Activated T-cell treated with anti-CD3 and anti-CD28 coated beads for 1 hour (primary cell): ENCODE data around the gene SCFD1.
"Not testable (repeated sequence)": the region's sequence is repeated elsewhere in the genome, so short reads cannot be mapped to it uniquely, and the experiment has no call there.

ENCODE experiments used
- DNase-seq: peaks from one replicate; pipeline ENCODE4 v3.0.0-alpha.2; 2020; ENCODE audit warnings: low read depth

The SCFD1 gene

DNA sequence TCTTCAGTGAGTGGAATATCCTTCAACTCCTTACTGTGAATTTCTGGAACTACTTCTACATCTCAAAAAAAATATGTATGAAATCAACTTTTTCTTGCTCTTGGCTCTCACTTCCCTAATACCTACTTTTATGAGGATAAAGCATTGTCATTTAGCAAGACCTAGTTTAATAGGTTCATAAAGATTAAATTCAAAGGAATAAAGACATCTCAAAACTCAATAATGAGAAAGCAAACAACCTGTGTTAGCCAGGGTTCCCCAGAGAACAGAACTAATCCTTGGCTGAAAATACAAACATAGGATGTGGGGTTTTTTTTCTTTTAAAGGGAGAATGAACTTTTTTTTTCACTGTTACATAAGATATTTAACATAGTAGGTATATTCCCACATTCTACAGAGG, 57.9 kb downstream of the SCFD1 start:
- no peak for DNase-seq

DNA sequence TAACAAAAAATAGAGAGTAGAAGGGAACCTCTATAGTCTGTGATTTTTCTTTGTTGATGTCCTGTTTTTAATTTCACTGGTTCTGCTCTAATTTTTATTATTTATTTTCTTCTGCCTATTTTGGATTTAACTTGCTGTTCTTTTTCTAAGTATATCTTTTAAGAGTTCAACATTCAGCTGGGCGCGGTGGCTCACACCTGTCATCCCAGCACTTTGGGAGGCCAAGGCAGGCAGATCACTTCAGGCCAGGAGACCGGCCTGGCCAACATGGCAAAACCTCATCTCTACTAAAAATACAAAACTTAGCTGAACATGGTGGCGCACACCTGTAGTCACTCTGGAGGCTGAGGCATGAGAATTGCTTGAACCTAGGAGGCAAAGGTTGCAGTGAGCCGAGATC, 58.7 kb downstream of the SCFD1 start:
- DNase-seq = not testable (repeated sequence)

DNA sequence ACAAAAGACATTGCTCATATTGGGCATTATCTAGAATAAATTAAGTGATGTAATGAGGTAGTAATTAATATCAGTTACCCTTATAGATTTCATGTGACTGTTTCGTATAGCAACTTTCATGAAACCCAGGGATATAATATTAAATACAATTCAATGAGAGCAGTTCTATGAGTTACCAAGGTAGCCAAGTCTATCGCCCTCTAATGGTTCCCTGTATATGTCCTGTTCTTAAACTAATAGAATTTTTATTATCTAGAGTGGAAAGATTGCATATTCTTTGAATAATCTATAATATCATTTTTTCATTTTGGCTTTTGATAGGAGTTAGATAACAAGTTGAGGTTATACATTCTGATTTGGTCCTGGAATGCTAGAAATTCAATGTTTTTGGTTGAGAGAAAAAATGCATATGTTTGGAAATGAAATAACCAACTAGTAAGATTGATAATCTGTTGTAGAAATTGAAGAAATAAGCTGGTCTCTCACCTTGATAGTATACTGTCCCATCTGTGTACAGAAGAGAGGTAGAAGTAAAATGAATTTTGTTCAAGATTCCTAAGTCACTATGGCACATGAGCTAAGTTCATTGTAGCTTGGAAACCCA, 59.7 kb downstream of the SCFD1 start:
- no peak for DNase-seq

DNA sequence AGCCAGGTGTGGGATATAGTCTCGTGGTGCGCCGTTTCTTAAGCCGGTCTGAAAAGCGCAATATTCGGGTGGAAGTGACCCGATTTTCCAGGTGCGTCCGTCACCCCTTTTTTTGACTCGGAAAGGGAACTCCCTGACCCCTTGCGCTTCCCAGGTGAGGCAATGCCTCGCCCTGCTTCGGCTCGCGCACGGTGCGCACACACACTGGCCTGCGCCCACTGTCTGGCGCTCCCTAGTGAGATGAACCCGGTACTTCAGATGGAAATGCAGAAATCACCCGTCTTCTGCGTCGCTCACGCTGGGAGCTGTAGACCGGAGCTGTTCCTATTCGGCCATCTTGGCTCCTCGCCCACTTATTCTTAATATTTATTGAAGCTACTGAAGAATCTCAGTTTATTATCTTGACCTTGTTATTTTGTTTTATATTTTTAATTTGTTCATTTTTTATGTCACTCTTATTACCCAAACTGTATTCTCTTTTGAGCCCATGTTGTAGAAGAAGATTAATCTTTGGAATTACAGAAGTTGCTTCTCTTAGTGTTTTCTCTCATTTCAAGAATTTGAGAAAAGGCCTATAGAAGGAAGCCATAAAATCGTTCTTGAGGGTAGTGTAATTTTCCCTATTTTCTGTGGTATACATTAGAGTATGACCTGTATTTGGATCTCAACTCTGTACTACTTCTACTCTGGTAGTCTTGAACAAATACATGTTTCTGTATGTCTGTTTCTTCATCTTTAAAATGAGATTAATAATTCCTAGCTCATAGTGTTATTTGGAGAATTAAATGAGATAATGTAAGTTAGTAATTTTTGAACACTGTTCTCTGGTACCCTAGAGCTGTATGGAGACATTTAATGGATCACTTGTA, 68.6 kb downstream of the SCFD1 start:
- peak; percentile 12 for DNase-seq

DNA sequence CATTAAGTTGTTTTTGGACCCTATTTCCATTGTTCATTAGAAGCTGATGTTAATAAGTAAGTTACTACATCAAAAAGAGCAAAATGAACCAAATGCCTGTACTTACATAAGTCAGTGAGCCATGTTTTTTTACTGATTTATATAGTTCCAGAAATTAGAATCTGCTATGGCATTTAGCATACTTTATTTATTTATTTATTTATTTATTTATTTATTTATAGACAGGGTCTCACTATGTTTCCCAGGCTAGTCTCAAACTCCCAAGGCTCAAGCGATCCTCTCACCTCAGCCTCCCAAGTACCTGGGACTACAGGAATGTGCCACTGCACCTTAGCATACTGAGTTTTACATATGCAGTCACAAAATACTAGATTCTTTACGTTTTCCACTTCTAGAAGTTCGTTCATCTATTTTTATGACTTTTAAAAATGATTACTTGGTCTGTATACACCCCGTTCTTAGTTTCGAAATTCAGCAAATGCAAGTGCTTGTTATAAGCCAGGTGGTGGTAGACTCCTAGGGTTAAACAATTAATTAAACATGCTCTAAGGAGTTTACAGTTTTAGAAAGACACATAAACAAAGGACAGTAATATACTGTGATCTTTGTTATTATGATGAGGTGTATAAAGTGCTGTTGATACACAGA, 69.8 kb downstream of the SCFD1 start:
- DNase-seq = no peak

DNA sequence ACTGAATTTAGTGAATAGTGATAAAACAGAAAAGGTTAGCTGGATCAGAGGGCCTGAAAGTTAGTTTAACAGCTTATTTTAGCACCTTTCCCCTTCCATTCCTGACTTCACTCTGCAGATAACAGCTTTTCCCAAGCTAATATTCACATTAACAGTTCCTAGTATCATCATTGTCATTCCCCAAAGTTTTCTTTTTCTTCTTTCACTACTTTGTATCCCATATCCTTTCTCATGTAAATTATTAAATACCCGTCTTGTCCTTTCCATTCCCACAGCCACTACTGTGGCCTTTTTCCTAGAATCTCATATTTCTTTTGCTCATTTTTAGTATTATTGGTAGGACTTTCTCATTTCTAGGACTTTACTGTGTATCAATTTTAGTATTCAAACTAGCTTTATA, 70.5 kb downstream of the SCFD1 start:
- DNase-seq = no peak

DNA sequence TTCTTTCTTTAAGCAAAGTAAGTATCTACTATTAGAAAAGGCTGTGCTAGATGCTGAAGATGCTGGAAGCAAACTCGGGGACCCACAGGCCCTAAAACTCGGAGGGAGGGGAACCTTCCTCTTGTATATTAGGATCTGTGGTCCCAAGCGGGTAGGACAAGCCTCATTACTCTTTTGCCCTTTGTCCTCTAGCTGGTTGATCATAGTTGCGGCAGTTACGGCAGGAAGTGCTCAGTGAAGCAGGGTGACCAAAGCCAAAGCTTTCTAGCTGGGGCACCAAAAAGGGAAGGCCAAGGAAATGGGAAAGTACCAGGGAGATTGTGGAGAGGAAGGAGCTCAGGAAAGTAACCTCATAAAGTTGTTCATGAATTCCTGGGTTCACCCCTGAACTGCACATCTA, 76.3 kb downstream of the SCFD1 start:
- DNase-seq = no peak

DNA sequence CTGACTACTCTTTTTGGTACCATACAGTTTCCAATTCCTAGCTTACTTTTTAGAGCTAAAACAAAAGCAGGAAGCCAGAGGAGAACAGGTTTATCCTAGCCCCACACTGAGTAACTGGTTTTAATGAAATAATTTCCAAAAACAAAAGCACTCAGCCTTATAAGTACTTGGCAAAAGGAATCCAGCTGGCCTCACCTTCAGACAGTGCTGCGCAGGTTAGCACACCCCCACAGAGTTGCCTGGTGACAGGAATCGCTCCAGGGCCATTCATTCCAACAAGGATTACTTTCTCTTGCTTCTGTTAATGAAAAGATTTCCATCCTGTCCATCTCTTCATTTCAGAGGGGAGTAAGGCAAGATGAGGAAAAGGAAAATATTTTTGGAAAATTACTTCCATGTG, 84.6 kb downstream of the SCFD1 start:
- no peak for DNase-seq

DNA sequence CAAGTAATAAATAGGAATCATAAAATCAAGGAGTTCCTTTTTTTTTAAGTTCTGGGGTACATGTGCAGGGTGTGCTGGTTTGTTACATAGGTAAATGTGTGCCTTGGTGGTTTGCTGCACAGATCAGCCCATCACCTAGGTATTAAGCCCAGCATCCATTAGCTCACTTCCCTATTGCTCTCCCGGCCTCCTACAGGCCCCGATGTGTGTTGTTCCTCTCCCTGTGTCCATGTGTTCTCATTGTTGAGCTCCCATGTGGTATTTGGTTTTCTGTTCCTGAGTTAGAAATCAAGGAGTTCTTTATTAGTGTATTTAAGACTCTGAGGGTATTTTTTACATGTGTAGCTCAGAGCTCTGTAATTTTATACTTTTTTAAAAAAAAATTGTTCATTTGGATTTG, 86.0 kb downstream of the SCFD1 start:
- DNase-seq = no peak

DNA sequence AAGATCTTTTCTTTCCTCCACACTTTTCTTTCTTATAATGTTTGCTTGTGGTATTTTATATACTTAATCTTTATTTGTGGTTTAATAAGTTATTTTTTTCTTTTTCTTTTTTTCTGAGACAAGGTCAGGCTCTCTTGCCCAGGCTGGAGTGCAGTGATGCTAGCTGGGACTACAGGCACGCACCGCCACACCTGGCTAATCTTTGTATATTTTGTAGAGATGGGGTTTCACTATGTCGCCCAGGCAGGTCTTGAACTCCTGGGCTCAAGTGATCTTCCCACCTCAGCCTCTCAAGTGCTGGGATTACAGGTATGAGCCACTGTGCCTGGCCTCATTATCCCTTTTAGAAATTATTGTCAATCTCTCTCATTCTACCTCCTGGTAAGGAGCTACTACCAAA, 87.1 kb downstream of the SCFD1 start:
- DNase-seq = no peak

DNA sequence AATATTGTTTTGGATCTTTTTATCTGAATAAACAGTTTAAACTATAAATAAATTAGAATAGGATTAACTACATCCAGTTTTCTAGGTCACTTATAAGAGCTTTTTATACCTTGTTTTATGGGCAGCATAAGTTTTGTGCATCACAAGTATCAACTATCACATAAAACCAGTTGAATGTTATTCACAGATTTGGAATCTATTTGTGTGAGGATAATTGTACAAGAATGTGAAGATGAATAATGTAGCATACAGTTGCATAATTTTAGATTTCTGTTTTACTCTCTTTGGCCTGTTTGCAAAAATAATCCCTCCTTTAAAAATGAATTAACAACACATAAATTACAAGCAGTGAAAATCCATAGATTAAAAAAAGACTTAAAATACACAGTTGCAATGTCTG, 88.8 kb downstream of the SCFD1 start:
- no peak for DNase-seq

DNA sequence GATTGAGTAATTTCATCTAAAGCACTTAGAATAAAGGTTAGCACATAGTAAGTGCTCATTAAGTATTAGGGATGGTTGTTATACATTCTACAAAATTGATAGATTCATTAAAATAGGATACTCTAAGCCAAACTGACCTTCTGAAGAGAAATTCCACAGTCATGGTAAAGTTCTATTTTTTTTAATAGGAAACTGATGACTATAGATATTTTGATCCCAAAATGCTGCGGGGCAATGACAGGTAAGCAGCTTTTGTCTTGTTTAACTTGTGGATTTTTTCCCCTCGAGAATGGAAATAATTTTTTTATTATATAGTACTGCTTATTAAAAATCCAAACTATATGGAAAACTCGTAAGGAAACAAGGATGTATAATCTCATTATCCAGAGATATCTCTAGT, 97.0 kb downstream of the SCFD1 start:
- no peak for DNase-seq

DNA sequence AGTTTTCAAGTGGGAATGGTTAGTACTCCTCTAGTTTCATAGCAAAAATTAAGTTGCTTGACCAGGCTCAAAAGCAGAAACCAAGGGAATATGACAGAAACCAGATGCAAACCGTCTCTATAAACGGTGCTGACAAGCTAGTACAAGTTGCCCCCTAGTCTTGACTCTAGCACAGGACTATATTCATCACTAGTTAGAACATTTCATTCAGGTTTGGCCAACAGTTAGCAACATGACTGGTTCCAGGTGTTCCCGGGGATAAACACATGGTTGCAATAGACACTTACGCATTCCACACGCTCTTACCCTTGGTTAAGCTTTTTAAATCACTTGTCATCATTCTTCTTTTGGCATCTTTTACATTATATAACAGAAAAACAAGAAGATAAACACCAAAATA, 103.6 kb downstream of the SCFD1 start:
- no peak for DNase-seq

DNA sequence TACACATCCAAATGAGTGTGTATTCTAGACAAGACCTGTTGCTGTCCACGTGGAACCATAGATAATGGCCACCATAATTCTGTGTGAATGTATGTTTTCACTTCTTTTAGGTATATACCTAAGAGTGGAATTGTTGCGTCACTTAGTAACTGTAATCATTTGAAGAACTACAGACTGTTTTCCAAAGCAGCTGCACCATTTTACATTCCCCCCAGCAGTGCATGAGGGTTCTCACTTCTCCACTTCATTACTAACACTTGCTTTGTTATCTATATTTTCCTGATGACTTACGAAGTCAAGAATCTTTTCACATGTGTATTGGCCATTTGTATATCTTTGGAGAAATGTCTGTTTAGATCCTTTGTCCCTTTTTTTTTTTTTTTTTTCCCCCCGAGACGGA, 106.4 kb downstream of the SCFD1 start:
- DNase-seq = no peak

DNA sequence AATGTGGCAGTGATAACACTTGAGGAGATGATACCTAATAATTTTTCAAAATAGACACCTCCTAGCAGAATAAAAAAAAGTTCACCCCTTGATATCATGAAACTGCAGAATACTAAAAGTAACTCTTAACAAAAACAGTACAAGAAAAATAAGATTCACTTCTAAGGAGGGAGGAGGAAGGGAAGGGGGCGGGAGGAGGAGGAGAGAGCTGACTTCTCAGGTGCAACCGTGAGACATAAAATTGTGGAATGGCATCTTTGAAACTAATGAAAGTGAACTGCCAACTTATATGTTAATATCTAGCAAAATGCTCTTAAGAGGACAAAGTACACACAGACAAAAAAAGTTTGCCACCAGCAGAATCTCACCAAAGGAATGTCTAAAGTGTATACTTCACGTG, 115.8 kb downstream of the SCFD1 start:
- no peak for DNase-seq

DNA sequence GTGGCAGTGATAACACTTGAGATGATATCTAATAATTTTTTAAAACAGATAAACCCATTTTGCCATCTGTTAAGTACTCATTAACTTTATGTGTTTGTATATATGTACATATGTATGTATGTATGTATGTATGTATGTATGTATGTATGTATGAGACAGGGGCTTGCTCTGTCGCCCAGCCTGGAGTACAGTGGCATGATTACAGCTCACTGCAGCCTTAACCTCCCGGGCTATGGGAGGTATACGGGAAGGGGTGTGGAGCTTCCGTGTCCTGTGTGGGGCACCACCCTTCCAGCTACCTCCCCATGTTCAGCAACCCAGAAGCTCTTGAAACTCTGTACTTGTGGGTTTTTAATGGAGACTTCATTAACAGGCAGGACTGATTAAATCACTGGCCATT, 116.9 kb downstream of the SCFD1 start:
- no peak for DNase-seq

DNA sequence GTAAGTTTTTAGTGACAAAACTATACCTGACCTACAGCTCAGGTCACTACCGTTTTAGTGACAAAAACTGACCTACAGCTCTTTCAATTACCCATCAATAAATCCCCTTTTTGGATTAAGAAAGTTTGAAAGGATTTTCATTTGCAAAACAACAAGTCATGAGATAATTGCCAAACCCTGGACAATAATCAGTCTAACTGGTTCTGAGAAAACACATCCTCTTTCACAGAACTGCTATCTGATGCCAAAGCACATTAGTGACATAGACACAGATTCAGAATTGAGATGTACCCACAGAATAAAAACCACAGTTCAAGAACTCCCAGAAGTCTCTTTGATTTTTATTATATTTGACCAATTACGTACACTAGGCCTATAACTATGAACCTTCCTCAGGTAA, 126.2 kb downstream of the SCFD1 start:
- no peak for DNase-seq

DNA sequence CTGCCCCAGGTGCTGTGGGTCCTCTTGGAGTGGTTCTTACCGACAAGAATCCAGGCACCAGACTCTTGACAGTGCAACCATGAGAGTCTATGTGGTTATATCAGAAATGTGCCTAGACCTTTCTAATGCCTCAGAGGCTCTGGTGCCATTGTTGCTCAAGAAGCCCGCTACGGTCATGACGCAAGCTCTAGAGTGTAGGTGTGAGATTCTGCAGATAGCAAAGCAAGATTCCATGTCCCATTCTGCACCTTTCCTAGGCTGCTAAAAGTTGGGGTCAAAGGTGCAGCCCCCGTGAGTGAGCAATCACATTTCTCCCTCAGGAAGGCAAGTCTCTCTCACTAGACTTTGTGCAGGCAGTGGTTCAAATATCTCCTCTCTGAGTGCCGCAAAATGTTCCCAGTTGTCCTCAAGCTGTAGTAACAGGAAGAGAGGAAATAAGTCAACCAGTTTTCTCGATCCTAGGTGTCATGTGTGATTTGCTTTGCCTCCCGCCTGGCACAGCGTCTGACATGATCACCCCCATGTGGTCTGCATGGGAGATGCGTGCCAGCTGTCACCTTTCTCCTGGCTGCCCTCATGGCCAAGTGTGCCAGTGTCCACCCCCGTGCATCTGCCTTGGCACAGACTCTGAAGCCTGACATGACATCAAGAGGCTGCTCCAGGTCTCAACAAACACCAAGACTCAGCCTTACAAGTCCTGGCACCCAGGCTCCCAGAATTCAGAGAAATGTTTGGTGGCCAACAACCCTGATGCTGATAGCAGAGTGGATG, 129.7 kb downstream of the SCFD1 start:
- DNase-seq = no peak

DNA sequence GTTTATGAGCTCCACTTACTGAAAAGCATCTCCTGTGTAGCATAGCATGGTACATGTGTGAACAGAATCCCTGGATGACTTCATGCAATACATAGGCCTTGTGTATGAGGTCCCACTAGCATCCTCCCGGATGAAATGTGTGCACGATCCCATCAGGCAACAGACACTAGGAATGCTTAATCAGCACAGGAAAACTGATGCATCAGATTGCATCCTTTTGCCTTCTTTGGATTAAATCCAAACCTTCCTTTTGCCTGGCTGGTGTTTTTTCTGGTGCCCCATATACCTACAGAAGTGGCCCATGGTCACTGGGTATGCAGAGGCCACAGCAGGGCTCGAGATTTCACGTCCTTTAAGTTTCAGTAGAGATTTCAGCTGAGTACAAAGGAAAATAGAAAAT, 131.3 kb downstream of the SCFD1 start:
- no peak for DNase-seq

DNA sequence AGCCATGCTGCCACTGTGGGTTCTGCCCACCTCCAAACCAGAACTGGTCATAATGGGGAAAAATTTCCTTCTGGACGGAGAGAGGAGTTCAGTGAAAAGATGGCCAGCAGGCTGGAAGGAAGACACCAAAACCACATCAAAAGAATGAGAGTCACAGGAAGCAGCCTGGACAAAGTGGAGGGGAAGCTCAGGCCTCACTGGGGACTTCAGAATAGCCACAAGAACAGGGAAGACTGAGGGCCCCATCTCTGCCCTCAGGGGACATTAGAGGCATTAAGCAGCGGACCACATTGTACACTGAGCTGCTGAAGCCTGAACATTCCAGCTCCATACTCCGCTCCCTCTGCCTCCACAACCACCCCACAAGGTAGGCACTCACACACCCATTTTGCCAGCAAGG, 132.7 kb downstream of the SCFD1 start:
- DNase-seq = no peak

DNA sequence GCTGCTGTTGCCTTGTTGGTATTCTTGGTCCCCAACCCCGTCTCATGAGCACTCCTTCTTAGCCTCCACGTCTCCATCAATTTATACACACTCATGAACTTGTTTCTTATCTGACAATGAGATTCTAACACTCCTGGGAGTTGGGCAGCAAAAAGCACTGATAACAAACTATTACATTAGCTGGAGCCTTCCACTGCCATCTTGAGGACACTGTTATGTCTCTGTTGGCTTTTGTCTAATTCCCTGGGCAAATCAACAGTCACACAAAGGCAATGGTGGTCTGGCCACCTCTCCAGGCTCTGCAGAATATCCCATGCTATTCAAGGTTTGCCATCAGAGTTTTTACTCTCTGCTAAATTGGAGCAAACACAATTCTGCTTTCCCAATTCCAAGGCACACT, 134.5 kb downstream of the SCFD1 start:
- no peak for DNase-seq

DNA sequence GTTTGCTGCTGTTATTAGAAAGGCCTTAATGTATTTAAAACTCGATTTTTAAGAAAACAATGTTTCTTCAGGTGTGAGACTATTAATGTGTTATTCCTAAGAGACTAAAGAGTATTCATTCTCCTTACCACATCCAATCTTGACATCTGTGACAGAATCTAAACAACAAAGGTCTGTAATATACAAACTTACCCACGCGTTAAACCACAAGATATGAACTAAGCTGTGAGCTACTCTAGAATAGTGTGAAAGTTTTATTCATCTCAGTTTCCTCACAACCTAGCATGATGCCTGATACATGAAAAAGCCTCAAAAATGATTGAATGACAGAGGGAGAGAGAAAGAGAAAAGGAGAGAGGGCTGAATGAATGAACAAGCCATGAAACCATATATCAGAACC, 135.0 kb downstream of the SCFD1 start:
- DNase-seq = no peak
